H9 (cell line): ENCODE measurements around the gene PLLP. TPM values are rescaled to one million over a fixed set of nuclear protein-coding genes. Genes with fewer than 3 reads are reported as not detected.

Experiments used
- DNase-seq: peaks from one replicate; pipeline ENCODE4 v3.0.0-alpha.2; 2017
- H2AFZ ChIP-seq: one replicate; pipeline ENCODE4 v1.6.1; 2013; ENCODE audit warnings: mild to moderate bottlenecking, low read length, control low read depth, moderate library complexity
- H2AK5ac ChIP-seq: 2 replicates; pipeline ENCODE4 v1.6.1; 2013; ENCODE audit warnings: low read length, control low read depth, mixed read lengths; ENCODE audit not compliant: insufficient read length
- H2BK120ac ChIP-seq: one replicate; pipeline ENCODE4 v1.6.1; 2013; ENCODE audit warnings: low read depth, mild to moderate bottlenecking, low read length, control low read depth, inconsistent platforms; ENCODE audit not compliant: poor library complexity, severe bottlenecking
- H2BK12ac ChIP-seq: 2 replicates; pipeline ENCODE4 v1.6.1; 2013; ENCODE audit warnings: low read length, control low read depth, mixed read lengths, low read depth; ENCODE audit not compliant: insufficient read length
- H2BK15ac ChIP-seq: 2 replicates; pipeline ENCODE4 v1.6.1; 2013; ENCODE audit warnings: low read depth, low read length, control low read depth
- H2BK20ac ChIP-seq: one replicate; pipeline ENCODE4 v1.6.1; 2013; ENCODE audit warnings: low read depth, mild to moderate bottlenecking, low read length, control low read depth, inconsistent platforms; ENCODE audit not compliant: poor library complexity, severe bottlenecking
- H2BK5ac ChIP-seq: 2 replicates; pipeline ENCODE4 v1.6.1; 2013; ENCODE audit warnings: low read length, control low read depth, mixed read lengths; ENCODE audit not compliant: insufficient read length
- H3K14ac ChIP-seq: 2 replicates; pipeline ENCODE4 v1.6.1; 2013; ENCODE audit warnings: low read length, control low read depth; ENCODE audit not compliant: insufficient read depth
- H3K18ac ChIP-seq: 2 replicates; pipeline ENCODE4 v1.6.1; 2013; ENCODE audit warnings: low read depth, mild to moderate bottlenecking, mixed read lengths, low read length, control low read depth; ENCODE audit not compliant: insufficient read length
- H3K23ac ChIP-seq: 2 replicates; pipeline ENCODE4 v1.6.1; 2013; ENCODE audit warnings: low read length, control low read depth, mixed read lengths, low read depth; ENCODE audit not compliant: insufficient read length
- H3K23me2 ChIP-seq: 2 replicates; pipeline ENCODE4 v1.6.1; 2013; ENCODE audit warnings: low read depth, mild to moderate bottlenecking, mixed read lengths, low read length, control low read depth; ENCODE audit not compliant: insufficient read length, poor library complexity, severe bottlenecking
- H3K27ac ChIP-seq: 2 replicates; pipeline ENCODE4 v1.5.1; 2013; ENCODE audit warnings: low read length, control low read depth, mixed read lengths, low read depth; ENCODE audit not compliant: insufficient read length
- H3K27me3 ChIP-seq: 2 replicates; pipeline ENCODE4 v1.6.1; 2013; ENCODE audit warnings: low read length, control low read depth, inconsistent platforms; ENCODE audit not compliant: insufficient read depth
- H3K4ac ChIP-seq: 2 replicates; pipeline ENCODE4 v1.6.1; 2013; ENCODE audit warnings: low read depth, mild to moderate bottlenecking, control low read depth, inconsistent platforms, low read length, moderate library complexity
- H3K4me1 ChIP-seq: 2 replicates; pipeline ENCODE4 v1.6.1; 2013; ENCODE audit warnings: low read length, control low read depth, inconsistent platforms; ENCODE audit not compliant: insufficient read depth
- H3K4me2 ChIP-seq: 2 replicates; pipeline ENCODE4 v1.6.1; 2013; ENCODE audit warnings: low read length, control low read depth, mixed read lengths; ENCODE audit not compliant: insufficient read length, insufficient read depth
- H3K56ac ChIP-seq: 2 replicates; pipeline ENCODE4 v1.6.1; 2013; ENCODE audit warnings: low read depth, mild to moderate bottlenecking, mixed read lengths, low read length, control low read depth; ENCODE audit not compliant: insufficient read length
- H3K79me1 ChIP-seq: 2 replicates; pipeline ENCODE4 v1.6.1; 2013; ENCODE audit warnings: low read depth, mild to moderate bottlenecking, moderate library complexity, low read length, control low read depth, inconsistent platforms; ENCODE audit not compliant: insufficient read depth, poor library complexity, severe bottlenecking
- H3K79me2 ChIP-seq: 2 replicates; pipeline ENCODE4 v1.6.1; 2013; ENCODE audit warnings: low read length, control low read depth, inconsistent platforms; ENCODE audit not compliant: insufficient read depth
- H3K9ac ChIP-seq: 2 replicates; pipeline ENCODE4 v1.6.1; 2013; ENCODE audit warnings: low read length, control low read depth, mixed read lengths; ENCODE audit not compliant: insufficient read length; ENCODE audit errors: extremely low read depth
- H3K9me3 ChIP-seq: one replicate; pipeline ENCODE4 v1.6.1; 2013; ENCODE audit warnings: low read depth, low read length, inconsistent platforms; ENCODE audit not compliant: control insufficient read depth
- H3T11ph ChIP-seq: one replicate; pipeline ENCODE4 v1.6.1; 2013; ENCODE audit warnings: mild to moderate bottlenecking, low read length, control low read depth, inconsistent platforms
- H4K20me1 ChIP-seq: one replicate; pipeline ENCODE4 v1.6.1; 2013; ENCODE audit not compliant: control insufficient read depth, insufficient read length, insufficient read depth
- H4K5ac ChIP-seq: 2 replicates; pipeline ENCODE4 v1.6.1; 2013; ENCODE audit warnings: low read depth, mild to moderate bottlenecking, mixed read lengths, low read length, control low read depth; ENCODE audit not compliant: insufficient read length
- H4K8ac ChIP-seq: replicated peaks from 2 replicates; pipeline ENCODE4 v1.6.1; 2013; ENCODE audit warnings: low read length, control low read depth, mixed read lengths, low read depth; ENCODE audit not compliant: insufficient read length
- H4K91ac ChIP-seq: 2 replicates; pipeline ENCODE4 v1.6.1; 2013; ENCODE audit warnings: low read depth, mild to moderate bottlenecking, moderate library complexity, mixed read lengths, low read length, control low read depth; ENCODE audit not compliant: insufficient read length
- H3K27ac Mint-ChIP-seq, 3 experiments: 2 replicates in 2 of 3; 3 replicates in 1 of 3; pipeline ENCODE4 v1.8.0; 2020 to 2021; ENCODE audit warnings: mixed read lengths in 3 of 3, mild to moderate bottlenecking in 1 of 3, moderate library complexity in 1 of 3
- H3K27me3 Mint-ChIP-seq: 2 replicates; pipeline ENCODE4 v1.8.0; 2021; ENCODE audit warnings: low read depth, mild to moderate bottlenecking, moderate library complexity, mixed read lengths
- H3K36me3 Mint-ChIP-seq, 3 experiments: 2 replicates in 2 of 3; 3 replicates in 1 of 3; pipeline ENCODE4 v1.8.0; 2020 to 2021; ENCODE audit warnings: low read depth in 3 of 3, mixed read lengths in 3 of 3; ENCODE audit not compliant: insufficient read depth in 1 of 3
- H3K4me1 Mint-ChIP-seq, 2 experiments: 2 replicates each; pipeline ENCODE4 v1.8.0; 2020; ENCODE audit warnings: mixed read lengths in 2 of 2
- H3K4me3 Mint-ChIP-seq, 2 experiments: 2 replicates in 1 of 2; 3 replicates in 1 of 2; pipeline ENCODE4 v1.8.0; 2020 to 2021; ENCODE audit warnings: mild to moderate bottlenecking in 2 of 2, mixed read lengths in 2 of 2, moderate library complexity in 1 of 2
- H3K9me3 Mint-ChIP-seq, 2 experiments: 2 replicates in 1 of 2; 3 replicates in 1 of 2; pipeline ENCODE4 v1.8.0; 2020; ENCODE audit warnings: mild to moderate bottlenecking in 2 of 2, mixed read lengths in 2 of 2, moderate library complexity in 1 of 2
- CTCF ChIP-seq: fragments of 200-600 bp; sonication (generic); conservative IDR thresholded peaks from 3 replicates; pipeline ENCODE4 v1.8.0; 2021; ENCODE audit warnings: antibody characterized with exemption, mild to moderate bottlenecking
- WGBS: extraction: QIAGEN DNeasy Blood & Tissue Kit; methylation state at CpG from one replicate; pipeline ENCODE4 v1.1.7; 2013; ENCODE audit warnings: missing lambda C conversion rate, low lambda C conversion rate, mixed read lengths; ENCODE audit not compliant: insufficient read length; ENCODE audit errors: extremely low coverage; 5-methylcytosine and 5-hydroxymethylcytosine counted together
- total RNA-seq: library from RNA; stranded (reverse); gene quantifications from 2 replicates; pipeline ENCODE4 v1.2.1, GENCODE V29; 2021

PLLP gene
- total RNA-seq, 1 experiment from 2014 or later: 1.8 TPM

GRCh38 chr16:57307365-57307764 is 22.9 kb upstream of the PLLP start:
- H3K4me1 ChIP-seq: no peaks in the 10 kb centered on the region
- H3K27ac ChIP-seq: no peak overlapping the region
- H3T11ph ChIP-seq: no peak overlapping the region
- H3K56ac ChIP-seq: no peak overlapping the region
- H4K8ac ChIP-seq: no peak overlapping the region
- H3K18ac ChIP-seq: no peak overlapping the region
- H3K79me1 ChIP-seq: no peaks in the 10 kb centered on the region
- H3K9me3 ChIP-seq: no peaks in the 10 kb centered on the region
- no peak overlapping the region for H3K4me2 ChIP-seq
- Mint-ChIP-seq H3K9me3 (no peaks in the 10 kb centered on the region), H3K4me1 (peaks cover 0 to 4% of the 10 kb centered on the region in 2 experiments; a peak in 1 of 4 replicates), H3K36me3 (no peaks in the 10 kb centered on the region), H3K27ac (no peak overlapping the region), H3K27me3 (peaks cover 11% of the 10 kb centered on the region), H3K4me3 (no peak overlapping the region)
- no peak overlapping the region for H2AFZ ChIP-seq
- no peaks in the 10 kb centered on the region for H3K79me2 ChIP-seq
- H2BK12ac ChIP-seq: no peak overlapping the region
- no peak for DNase-seq
- H4K20me1 ChIP-seq: no peaks in the 10 kb centered on the region
- no peaks in the 10 kb centered on the region for H3K27me3 ChIP-seq
- no peak overlapping the region for H2AK5ac ChIP-seq
- H2BK15ac ChIP-seq: no peak overlapping the region
- no peak overlapping the region for H4K91ac ChIP-seq
- H3K4ac ChIP-seq: no peak overlapping the region
- no peak overlapping the region for H3K14ac ChIP-seq
- no peak overlapping the region for H2BK20ac ChIP-seq
- no CpG with 5 or more reads among the region's 5 CpGs for WGBS
- TF ChIP-seq CTCF: no peak
- no peak overlapping the region for H3K23ac ChIP-seq
- no peak overlapping the region for H2BK120ac ChIP-seq
- H3K23me2 ChIP-seq: no peaks in the 10 kb centered on the region
- no peak overlapping the region for H3K9ac ChIP-seq
- no peak overlapping the region for H4K5ac ChIP-seq
- no peak overlapping the region for H2BK5ac ChIP-seq
